Gastroesophageal sphincter (tissue), 4 donors: Measurements from ENCODE around the gene ADAM17. TPM values are rescaled to one million over a fixed set of nuclear protein-coding genes. Genes with fewer than 3 reads are reported as not detected.
"Not testable (repeated sequence)": the region's sequence is repeated elsewhere in the genome, so short reads cannot be mapped to it uniquely, and the experiment has no call there.

Experiments
- ATAC-seq: fragments of 150-250 bp; one replicate; pipeline ENCODE4 v1.9.1; 2016; ENCODE audit warnings: mild to moderate bottlenecking, moderate library complexity
- H3K27ac ChIP-seq, 4 donors: fragments of 200-600 bp; sonication (generic) in 3 of 4; 1 replicate in 3 of 4; 2 replicates in 1 of 4; pipeline ENCODE4 v1.5.1; 2016 to 2019
- H3K27me3 ChIP-seq: fragments of 200-600 bp; sonication (generic); one replicate; pipeline ENCODE4 v1.5.1; 2019
- H3K36me3 ChIP-seq, 2 donors: fragments of 200-600 bp; sonication (generic); one replicate each; pipeline ENCODE4 v1.5.1; 2019; ENCODE audit warnings: control low read depth in 1 of 2
- H3K4me1 ChIP-seq, 3 donors: fragments of 200-600 bp; sonication (generic); 1 replicate in 2 of 3; 2 replicates in 1 of 3; pipeline ENCODE4 v1.5.1; 2016 to 2019; ENCODE audit warnings: control low read depth in 2 of 3
- H3K4me3 ChIP-seq, 2 donors: fragments of 200-600 bp; sonication (generic); one replicate each; pipeline ENCODE4 v1.5.1; 2019; ENCODE audit warnings: mild to moderate bottlenecking in 1 of 2, moderate library complexity in 1 of 2
- H3K9me3 ChIP-seq, 3 donors: fragments of 200-600 bp; sonication (generic); one replicate each; pipeline ENCODE4 v1.5.1; 2017 to 2019; ENCODE audit warnings: control low read depth in 2 of 3
- CTCF ChIP-seq, 4 experiments: fragments of 200-600 bp in 2 of 4; fragments of 450-650 bp in 2 of 4; sonication (generic) in 1 of 4; IDR thresholded peaks; one replicate each; pipeline ENCODE4 v1.5.1; 2017 to 2019; ENCODE audit warnings: antibody characterized with exemption in 4 of 4, mild to moderate bottlenecking in 2 of 4, moderate library complexity in 2 of 4
- EP300 ChIP-seq: sonication (generic); formaldehyde crosslinking; IDR thresholded peaks from one replicate; pipeline ENCODE4 v1.6.1; 2017; ENCODE audit warnings: antibody characterized with exemption, mild to moderate bottlenecking
- POLR2A ChIP-seq, 2 donors: fragments of 450-650 bp; IDR thresholded peaks; one replicate each; pipeline ENCODE4 v1.6.1; 2017; ENCODE audit warnings: antibody characterized with exemption in 2 of 2, mild to moderate bottlenecking in 2 of 2, moderate library complexity in 1 of 2
- POLR2AphosphoS5 ChIP-seq: sonication (generic); formaldehyde crosslinking; IDR thresholded peaks from one replicate; pipeline ENCODE4 v1.6.1; 2017; ENCODE audit warnings: antibody characterized with exemption
- WGBS, 2 donors: methylation state at CpG; one replicate each; pipeline ENCODE4 v1.1.5; 2018; ENCODE audit warnings: low coverage in 1 of 2; 5-methylcytosine and 5-hydroxymethylcytosine counted together
- total RNA-seq, 4 donors: library from RNA; depleted of rRNA; stranded (reverse); fragments of >200 nt; gene quantifications; one replicate each; pipeline ENCODE4 v1.1.0, GENCODE V29; 2016

ADAM17 gene
- total RNA-seq, 4 donors from 2014 or later = 16.0 to 38.3 (median 17.9) TPM

GRCh38 chr2:9556121-9556743 lies 602 bp upstream of the ADAM17 start:
- Histone ChIP-seq H3K9me3 (no peaks in the 10 kb centered on the region), H3K4me1 (peaks cover 0 to 72% (median 19%) of the 10 kb centered on the region in 3 donors), H3K4me3 (peak overlapping the region; percentile 58 to 86), H3K27me3 (no peaks in the 10 kb centered on the region), H3K27ac (peak overlapping the region; percentile 93 to 99 (median 98)), H3K36me3 (no peaks in the 10 kb centered on the region)
- 4% methylated on average over 3 of the region's 32 CpGs; no CpG with 5 or more reads in 1 of the 2 donors for WGBS, 2 donors
- ATAC-seq = peak; percentile 49
- TF ChIP-seq EP300 (no peak), POLR2AphosphoS5 (peak; percentile 33), CTCF (IDR thresholded peaks at IDR 0.05) (no peak), POLR2A (IDR thresholded peaks at IDR 0.05) (peak in 1 of 2 donors; percentile 32)

- no peaks in the 10 kb centered on the region for H3K9me3 ChIP-seq
- H3K27ac ChIP-seq = peak overlapping the region; percentile 91 to 99 (median 98)
- WGBS, 2 donors = 0% methylated on average over 8 to 9 of the region's 9 CpGs
- H3K4me3 ChIP-seq = peak overlapping the region; percentile 76 to 86
- ATAC-seq = no peak
- TF ChIP-seq POLR2A (IDR thresholded peaks at IDR 0.05) = peak in 1 of 2 donors; percentile 21
- TF ChIP-seq POLR2AphosphoS5 = no peak
- no peaks in the 10 kb centered on the region for H3K27me3 ChIP-seq
- peaks cover 0 to 85% (median 23%) of the 10 kb centered on the region in 3 donors for H3K4me1 ChIP-seq
- no peaks in the 10 kb centered on the region for H3K36me3 ChIP-seq
Measured at GRCh38 chr2:9554921-9555296, 721 bp downstream of the ADAM17 start.

- ATAC-seq = peak; percentile 7
- no peaks in the 10 kb centered on the region for H3K36me3 ChIP-seq
- 14 to 32% methylated on average over 2 of the region's 2 CpGs for WGBS, 2 donors
- no peaks in the 10 kb centered on the region for H3K9me3 ChIP-seq
- H3K27ac ChIP-seq = peak overlapping the region in 3 of 4 donors; percentile 68 to 99 (median 98)
- TF ChIP-seq POLR2AphosphoS5 (peak; percentile 81), CTCF (IDR thresholded peaks at IDR 0.05) (no peak)
- no peak overlapping the region for H3K4me3 ChIP-seq
- H3K4me1 ChIP-seq = peaks cover 0 to 79% (median 24%) of the 10 kb centered on the region in 3 donors
- no peaks in the 10 kb centered on the region for H3K27me3 ChIP-seq
Measured at GRCh38 chr2:9552219-9553178, 3.1 kb downstream of the ADAM17 start.

GRCh38 chr2:9550859-9551391 lies 4.7 kb downstream of the ADAM17 start:
- ATAC-seq, H3K4me3 ChIP-seq, H3K9me3 ChIP-seq, H3K36me3 ChIP-seq, H3K27me3 ChIP-seq: not testable (repeated sequence)
- Histone ChIP-seq H3K27ac (peak overlapping the region in 2 of 4 donors; percentile 98 to 99), H3K4me1 (peaks cover 0 to 78% (median 18%) of the 10 kb centered on the region in 3 donors)
- WGBS, 2 donors = 18 to 75% methylated on average over 2 to 7 of the region's 7 CpGs

GRCh38 chr2:9549420-9549819 lies 6.2 kb downstream of the ADAM17 start:
- 87 to 100% methylated on average over 1 to 9 of the region's 9 CpGs for WGBS, 2 donors
- Histone ChIP-seq H3K4me3 (no peak overlapping the region), H3K4me1 (peaks cover 0 to 84% (median 16%) of the 10 kb centered on the region in 3 donors), H3K9me3 (no peaks in the 10 kb centered on the region), H3K36me3 (no peaks in the 10 kb centered on the region), H3K27ac (no peak overlapping the region), H3K27me3 (no peaks in the 10 kb centered on the region)
- no peak for ATAC-seq
- no peak for TF ChIP-seq POLR2A (IDR thresholded peaks at IDR 0.05)

- ATAC-seq = no peak
- Histone ChIP-seq H3K9me3 (no peaks in the 10 kb centered on the region), H3K27ac (no peak overlapping the region), H3K4me3 (no peak overlapping the region), H3K27me3 (no peaks in the 10 kb centered on the region), H3K36me3 (no peaks in the 10 kb centered on the region), H3K4me1 (peaks cover 0 to 79% (median 8%) of the 10 kb centered on the region in 3 donors)
- WGBS, 2 donors = 79 to 84% methylated on average over 2 of the region's 2 CpGs
- TF ChIP-seq POLR2AphosphoS5 (no peak), EP300 (no peak), CTCF (IDR thresholded peaks at IDR 0.05) (no peak), POLR2A (IDR thresholded peaks at IDR 0.05) (no peak)
Measured at GRCh38 chr2:9548506-9548905, 7.1 kb downstream of the ADAM17 start.
